ENCODE data around the gene S100P. TPM values are rescaled to one million over a fixed set of nuclear protein-coding genes. Genes with fewer than 3 reads are reported as not detected.

Gene S100P
- polyA plus RNA-seq, 2 of the 4 experiments (the other 2 are of a cell fraction), result 20.9 to 171 TPM

DNA sequence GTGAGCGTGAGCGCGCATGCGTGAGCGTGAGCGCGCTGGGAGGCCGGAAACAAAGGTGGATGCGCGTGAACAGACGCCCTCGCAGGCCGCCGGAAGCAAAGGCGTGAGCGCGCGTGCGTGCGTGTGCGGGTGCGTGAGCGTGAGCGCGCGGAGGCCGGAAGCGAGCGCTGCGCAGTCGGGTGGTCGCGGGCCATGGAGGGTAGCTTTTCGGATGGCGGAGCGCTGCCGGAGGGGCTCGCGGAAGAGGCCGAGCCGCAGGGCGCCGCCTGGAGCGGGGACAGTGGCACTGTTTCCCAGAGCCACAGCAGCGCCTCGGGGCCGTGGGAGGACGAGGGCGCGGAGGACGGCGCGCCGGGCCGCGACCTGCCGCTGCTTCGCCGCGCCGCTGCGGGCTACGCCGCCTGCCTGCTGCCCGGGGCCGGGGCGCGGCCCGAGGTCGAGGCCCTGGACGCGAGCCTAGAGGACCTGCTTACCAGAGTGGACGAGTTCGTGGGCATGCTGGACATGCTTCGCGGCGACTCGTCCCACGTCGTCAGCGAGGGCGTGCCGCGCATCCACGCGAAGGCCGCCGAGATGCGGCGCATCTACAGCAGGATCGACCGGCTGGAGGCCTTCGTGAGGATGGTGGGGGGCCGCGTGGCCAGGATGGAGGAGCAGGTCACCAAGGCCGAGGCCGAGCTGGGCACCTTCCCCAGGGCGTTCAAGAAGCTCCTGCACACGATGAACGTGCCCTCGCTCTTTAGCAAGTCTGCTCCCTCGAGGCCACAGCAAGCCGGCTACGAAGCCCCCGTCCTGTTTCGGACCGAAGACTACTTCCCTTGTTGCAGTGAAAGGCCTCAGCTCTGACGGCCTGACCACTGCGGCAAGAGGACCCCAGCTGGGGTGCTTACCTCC lies 22.6 kb downstream of the S100P start, which contains the start of gene BLOC1S4 (continued):
- TF ChIP-seq REST (IDR thresholded peaks at IDR 0.05), result no peak
- no peak for TF ChIP-seq CEBPB (IDR thresholded peaks at IDR 0.05)
- no peak for TF ChIP-seq EHMT2 (IDR thresholded peaks at IDR 0.05; ENCODE audit: low read depth)
- TF ChIP-seq, protein P1, sequence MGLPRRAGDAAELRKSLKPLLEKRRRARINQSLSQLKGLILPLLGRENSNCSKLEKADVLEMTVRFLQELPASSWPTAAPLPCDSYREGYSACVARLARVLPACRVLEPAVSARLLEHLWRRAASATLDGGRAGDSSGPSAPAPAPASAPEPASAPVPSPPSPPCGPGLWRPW (IDR thresholded peaks at IDR 0.05), result no peak

GRCh38 chr4:6716958-6717655 lies 23.4 kb downstream of the S100P start:
- ChIA-PET POLR2A (interaction anchor here (0.5 to 2.1 kb wide), 4 partner anchors 25 to 348 kb away, joined by 3 to 9 read pairs (median 3); a partner anchor contains a TSS), CTCF (interaction anchor here (0.6 to 9.0 kb wide), 6 partner anchors 10 to 444 kb away, joined by 3 to 168 read pairs (median 4); partner anchors contain the start of gene GRPEL1)
- FAIRE-seq, result no peak
- peak overlapping the region; percentile 81 for H3K4me3 ChIP-seq
- peaks cover 5% of the 10 kb centered on the region; the same call in 1 of the 3 replicates for H3K9me3 ChIP-seq
- H3K27ac ChIP-seq, result peak overlapping the region; percentile 92 to 99
- no peak; a peak in 1 of 6 replicates for ATAC-seq
- WGBS (ENCODE audit: missing lambda C conversion rate), result 40% methylated on average over 7 of the region's 7 CpGs
- TF ChIP-seq RAD21 (conservative IDR thresholded peaks at IDR 0.05 in 1 of 2, IDR thresholded peaks at IDR 0.05 in 1 of 2) (no peak), POLR2AphosphoS2 (conservative IDR thresholded peaks at IDR 0.05; ENCODE audit: low read length) (no peak), RCOR1 (IDR thresholded peaks at IDR 0.05; ENCODE audit: low read depth, low read length) (no peak), CEBPB (IDR thresholded peaks at IDR 0.05) (no peak), CHD2 (IDR thresholded peaks at IDR 0.05; ENCODE audit: low read length, partially characterized antibody) (no peak), RNF2 (IDR thresholded peaks at IDR 0.05; ENCODE audit: borderline replicate concordance, low read depth) (no peak), BHLHE40 (IDR thresholded peaks at IDR 0.05; ENCODE audit: low read depth, low read length) (no peak), ZFP36 (IDR thresholded peaks at IDR 0.05; ENCODE audit: borderline replicate concordance, partially characterized antibody) (no peak), TFCP2L1 (CRISPR knock-in tag; IDR thresholded peaks at IDR 0.05) (no peak), KDM5A (IDR thresholded peaks at IDR 0.05) (no peak), HOXB13 (CRISPR knock-in tag; IDR thresholded peaks at IDR 0.05; ENCODE audit: low read depth) (no peak), FOXS1 (CRISPR knock-in tag; IDR thresholded peaks at IDR 0.05) (no peak), NFE2L2 (conservative IDR thresholded peaks at IDR 0.05; ENCODE audit: low read length) (no peak), JUNB (IDR thresholded peaks at IDR 0.05) (no peak)
- TF ChIP-seq, protein P2, sequence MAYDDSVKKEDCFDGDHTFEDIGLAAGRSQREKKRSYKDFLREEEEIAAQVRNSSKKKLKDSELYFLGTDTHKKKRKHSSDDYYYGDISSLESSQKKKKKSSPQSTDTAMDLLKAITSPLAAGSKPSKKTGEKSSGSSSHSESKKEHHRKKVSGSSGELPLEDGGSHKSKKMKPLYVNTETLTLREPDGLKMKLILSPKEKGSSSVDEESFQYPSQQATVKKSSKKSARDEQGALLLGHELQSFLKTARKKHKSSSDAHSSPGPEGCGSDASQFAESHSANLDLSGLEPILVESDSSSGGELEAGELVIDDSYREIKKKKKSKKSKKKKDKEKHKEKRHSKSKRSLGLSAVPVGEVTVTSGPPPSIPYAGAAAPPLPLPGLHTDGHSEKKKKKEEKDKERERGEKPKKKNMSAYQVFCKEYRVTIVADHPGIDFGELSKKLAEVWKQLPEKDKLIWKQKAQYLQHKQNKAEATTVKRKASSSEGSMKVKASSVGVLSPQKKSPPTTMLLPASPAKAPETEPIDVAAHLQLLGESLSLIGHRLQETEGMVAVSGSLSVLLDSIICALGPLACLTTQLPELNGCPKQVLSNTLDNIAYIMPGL (CRISPR knock-in tag; IDR thresholded peaks at IDR 0.05; ENCODE audit: borderline replicate concordance), result no peak
- TF ChIP-seq, protein P1 (IDR thresholded peaks at IDR 0.05), result no peak
- no peak for DNase-seq (ENCODE audit: low read depth in 1 of 2, low spot score in 1 of 2)
- H3K4me1 ChIP-seq, result peaks cover 21% of the 10 kb centered on the region; the same call in 1 of the 3 replicates
- peak overlapping the region; percentile 89 for H3K4me2 ChIP-seq

Measured in A549 (cell line).